GM12865 (cell line): Measurements from ENCODE around the gene ADAM17.
"Not testable (repeated sequence)": the region's sequence is repeated elsewhere in the genome, so short reads cannot be mapped to it uniquely, and the experiment has no call there.

Source experiments
- DNase-seq: peaks from one replicate; pipeline ENCODE4 v3.0.0; 2010; ENCODE audit warnings: low read depth
- H3K4me3 ChIP-seq: 2 replicates; pipeline ENCODE4 v1.5.1; 2011; ENCODE audit warnings: mild to moderate bottlenecking, low read depth, low read length, control low read depth
- CTCF ChIP-seq: IDR thresholded peaks from 2 replicates; pipeline ENCODE4 v1.5.1; 2011; ENCODE audit warnings: low read length, control low read depth, low read depth, inconsistent platforms; ENCODE audit not compliant: insufficient read depth; ENCODE audit errors: missing control alignments

ADAM17 gene

GRCh38 chr2:9555297-9556120 is at the start of gene ADAM17:
Gene ADAM17, minus strand, starts transcription at chr2:9555830. Its CDS starts 225 bp downstream, at chr2:9555605.
- peak; percentile 98 for DNase-seq
- H3K4me3 ChIP-seq = peak within 1 kb of the TSS; percentile 93
- peak; percentile 28 for TF ChIP-seq CTCF

- no peak for DNase-seq
- H3K4me3 ChIP-seq = no peak overlapping the region
- TF ChIP-seq CTCF = no peak
Measured at GRCh38 chr2:9602412-9602811, 46.8 kb upstream of the ADAM17 start.

GRCh38 chr2:9601397-9601796 is 45.8 kb upstream of the ADAM17 start:
- no peak overlapping the region for H3K4me3 ChIP-seq
- DNase-seq = no peak
- no peak for TF ChIP-seq CTCF

- no peak overlapping the region for H3K4me3 ChIP-seq
- no peak for DNase-seq
- no peak for TF ChIP-seq CTCF
Measured at GRCh38 chr2:9599430-9599829, 43.8 kb upstream of the ADAM17 start.

- DNase-seq = peak; percentile 28
- TF ChIP-seq CTCF = no peak
- H3K4me3 ChIP-seq = peak overlapping the region; percentile 48
Measured at GRCh38 chr2:9596621-9597311, 41.1 kb upstream of the ADAM17 start.

GRCh38 chr2:9595746-9596145 is 40.1 kb upstream of the ADAM17 start:
- TF ChIP-seq CTCF = no peak
- peak overlapping the region; percentile 48; the same call in 1 of the 2 replicates for H3K4me3 ChIP-seq
- DNase-seq = peak; percentile 7

- DNase-seq, H3K4me3 ChIP-seq: not testable (repeated sequence)
Measured at GRCh38 chr2:9595256-9595655, 39.6 kb upstream of the ADAM17 start.
